OCI-LY1 (cell line): ENCODE measurements around the gene PEX12.

ENCODE experiments used
- H2AFZ ChIP-seq: fragments of 200-600 bp; sonication (generic), shearing (Covaris generic); 2 replicates; pipeline ENCODE4 v1.6.0; 2014; ENCODE audit warnings: antibody characterized with exemption, mild to moderate bottlenecking, low read length
- H3F3A ChIP-seq: fragments of 200-600 bp; sonication (generic), shearing (Covaris generic); 2 replicates; pipeline ENCODE4 v1.6.0; 2014; ENCODE audit warnings: mild to moderate bottlenecking, antibody characterized with exemption, low read length, moderate library complexity; ENCODE audit not compliant: insufficient read depth
- H3K27ac ChIP-seq: fragments of 200-600 bp; sonication (generic); 2 replicates; pipeline ENCODE4 v1.5.1; 2014; ENCODE audit warnings: low read length, mixed run types, mild to moderate bottlenecking, low read depth; ENCODE audit not compliant: poor library complexity, severe bottlenecking
- H3K27me3 ChIP-seq: fragments of 200-600 bp; sonication (generic); 2 replicates; pipeline ENCODE4 v1.6.0; 2014; ENCODE audit warnings: antibody characterized with exemption, mild to moderate bottlenecking, low read length, moderate library complexity; ENCODE audit not compliant: insufficient read depth
- H3K36me3 ChIP-seq: fragments of 200-600 bp; sonication (generic); 2 replicates; pipeline ENCODE4 v1.6.1; 2014; ENCODE audit warnings: mild to moderate bottlenecking, antibody characterized with exemption, low read length, moderate library complexity, mixed read lengths; ENCODE audit not compliant: insufficient read depth
- H3K4me1 ChIP-seq: fragments of 200-600 bp; sonication (generic); 2 replicates; pipeline ENCODE4 v1.5.1; 2014; ENCODE audit warnings: mild to moderate bottlenecking, low read length, moderate library complexity; ENCODE audit not compliant: insufficient read depth, severe bottlenecking
- H3K4me2 ChIP-seq: fragments of 200-600 bp; sonication (generic), shearing (Covaris generic); 2 replicates; pipeline ENCODE4 v1.6.1; 2014; ENCODE audit warnings: low read length
- H3K4me3 ChIP-seq: fragments of 200-600 bp; sonication (generic); 2 replicates; pipeline ENCODE4 v1.5.1; 2014; ENCODE audit warnings: low read length, low read depth, mild to moderate bottlenecking, mixed read lengths; ENCODE audit not compliant: poor library complexity, severe bottlenecking
- H3K79me2 ChIP-seq: fragments of 200-600 bp; shearing (Covaris generic); 2 replicates; pipeline ENCODE4 v1.6.1; 2016; ENCODE audit warnings: mixed run types, low read length, mixed read lengths; ENCODE audit not compliant: insufficient read depth
- H3K9ac ChIP-seq: fragments of 200-600 bp; sonication (generic), shearing (Covaris generic); 2 replicates; pipeline ENCODE4 v1.6.1; 2014; ENCODE audit warnings: mild to moderate bottlenecking, low read length, mixed read lengths
- H3K9me2 ChIP-seq: fragments of 200-600 bp; sonication (generic), shearing (Covaris generic); 2 replicates; pipeline ENCODE4 v1.6.1; 2014; ENCODE audit warnings: low read depth, mild to moderate bottlenecking, low read length, mixed read lengths
- H3K9me3 ChIP-seq: fragments of 200-600 bp; shearing (Covaris generic); 2 replicates; pipeline ENCODE4 v1.6.1; 2014; ENCODE audit warnings: low read length, mixed read lengths
- H4K20me1 ChIP-seq: fragments of 200-600 bp; sonication (generic), shearing (Covaris generic); 2 replicates; pipeline ENCODE4 v1.6.0; 2016; ENCODE audit warnings: mild to moderate bottlenecking, low read length; ENCODE audit not compliant: insufficient read depth
- EZH2 ChIP-seq: fragments of 200-600 bp; sonication (generic), shearing (Covaris generic); IDR thresholded peaks from 2 replicates; pipeline ENCODE4 v1.8.0; 2017; ENCODE audit warnings: borderline replicate concordance, mixed run types, mild to moderate bottlenecking, antibody characterized with exemption, low read length, moderate library complexity, mixed read lengths
- TF ChIP-seq, protein P1 (sequence below): fragments of 200-600 bp; sonication (generic), shearing (Covaris generic); IDR thresholded peaks from 2 replicates; pipeline ENCODE4 v1.5.1; 2017; ENCODE audit warnings: mild to moderate bottlenecking, antibody characterized with exemption, low read length, moderate library complexity, mixed read lengths

PEX12 gene

DNA sequence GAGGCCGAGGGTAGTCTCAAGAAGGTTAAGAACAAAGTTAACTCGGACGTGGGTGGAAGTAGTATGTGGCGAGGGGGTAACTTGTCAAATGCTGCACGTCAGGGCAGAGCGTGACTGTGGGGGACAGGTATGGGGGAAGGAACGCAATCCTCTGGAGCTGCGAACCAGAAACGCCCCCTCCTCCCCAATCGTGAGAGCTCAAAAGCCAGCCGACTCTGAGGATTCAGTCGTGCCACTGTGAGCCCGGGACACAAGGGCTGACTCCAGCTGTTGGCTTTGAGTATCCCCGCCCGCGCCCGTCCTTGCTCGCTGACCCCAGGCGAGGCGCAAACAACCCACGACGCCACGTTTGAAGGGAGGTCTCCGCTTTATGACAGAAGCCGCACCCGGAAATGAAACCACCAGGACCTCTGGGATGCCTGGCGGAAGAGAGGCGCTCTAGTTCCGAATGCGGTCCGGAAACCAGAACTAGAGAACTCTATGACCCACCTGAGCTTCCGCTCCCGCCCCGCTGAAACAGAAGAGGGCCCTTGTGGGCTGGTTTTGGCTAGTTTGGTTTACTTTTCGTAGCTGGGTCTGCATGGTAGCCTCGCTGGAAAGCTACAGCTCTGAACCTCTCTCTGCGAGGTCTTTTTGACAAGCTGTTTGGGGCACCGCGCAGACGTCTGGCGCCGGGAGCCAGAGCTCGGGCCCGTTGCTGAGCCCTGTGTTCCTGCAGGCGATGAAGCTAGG, at the start of gene PEX12:
PEX12 (minus strand) TSS at position 375 of the 732 bp plus-strand sequence. CDS start 550 bp downstream, outside the sequence.
- H3F3A ChIP-seq: 0 out of 2 replicates have a peak, but pooled peaks cover 5% of the 10 kb centered on the region
- H3K4me2 ChIP-seq: peak within 1 kb of the TSS; percentile 83
- H3K4me3 ChIP-seq: peak within 1 kb of the TSS; percentile 88
- peaks cover 34% of the 10 kb centered on the region; the same call in 1 of the 2 replicates for H3K36me3 ChIP-seq
- H3K9me2 ChIP-seq: no peaks in the 10 kb centered on the region
- no peaks in the 10 kb centered on the region for H4K20me1 ChIP-seq
- TF ChIP-seq, protein P1, sequence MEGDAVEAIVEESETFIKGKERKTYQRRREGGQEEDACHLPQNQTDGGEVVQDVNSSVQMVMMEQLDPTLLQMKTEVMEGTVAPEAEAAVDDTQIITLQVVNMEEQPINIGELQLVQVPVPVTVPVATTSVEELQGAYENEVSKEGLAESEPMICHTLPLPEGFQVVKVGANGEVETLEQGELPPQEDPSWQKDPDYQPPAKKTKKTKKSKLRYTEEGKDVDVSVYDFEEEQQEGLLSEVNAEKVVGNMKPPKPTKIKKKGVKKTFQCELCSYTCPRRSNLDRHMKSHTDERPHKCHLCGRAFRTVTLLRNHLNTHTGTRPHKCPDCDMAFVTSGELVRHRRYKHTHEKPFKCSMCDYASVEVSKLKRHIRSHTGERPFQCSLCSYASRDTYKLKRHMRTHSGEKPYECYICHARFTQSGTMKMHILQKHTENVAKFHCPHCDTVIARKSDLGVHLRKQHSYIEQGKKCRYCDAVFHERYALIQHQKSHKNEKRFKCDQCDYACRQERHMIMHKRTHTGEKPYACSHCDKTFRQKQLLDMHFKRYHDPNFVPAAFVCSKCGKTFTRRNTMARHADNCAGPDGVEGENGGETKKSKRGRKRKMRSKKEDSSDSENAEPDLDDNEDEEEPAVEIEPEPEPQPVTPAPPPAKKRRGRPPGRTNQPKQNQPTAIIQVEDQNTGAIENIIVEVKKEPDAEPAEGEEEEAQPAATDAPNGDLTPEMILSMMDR: no peak
- TF ChIP-seq EZH2: no peak
- no peaks in the 10 kb centered on the region for H3K9me3 ChIP-seq
- peak within 1 kb of the TSS; percentile 87 for H3K27ac ChIP-seq
- no peaks in the 10 kb centered on the region for H3K79me2 ChIP-seq
- H3K27me3 ChIP-seq: no peaks in the 10 kb centered on the region
- H2AFZ ChIP-seq: 0 out of 2 replicates have a peak within 1 kb of the TSS, but pooled peaks have one; percentile 16
- peak within 1 kb of the TSS; percentile 97 for H3K9ac ChIP-seq
- peaks cover 25% of the 10 kb centered on the region for H3K4me1 ChIP-seq

DNA sequence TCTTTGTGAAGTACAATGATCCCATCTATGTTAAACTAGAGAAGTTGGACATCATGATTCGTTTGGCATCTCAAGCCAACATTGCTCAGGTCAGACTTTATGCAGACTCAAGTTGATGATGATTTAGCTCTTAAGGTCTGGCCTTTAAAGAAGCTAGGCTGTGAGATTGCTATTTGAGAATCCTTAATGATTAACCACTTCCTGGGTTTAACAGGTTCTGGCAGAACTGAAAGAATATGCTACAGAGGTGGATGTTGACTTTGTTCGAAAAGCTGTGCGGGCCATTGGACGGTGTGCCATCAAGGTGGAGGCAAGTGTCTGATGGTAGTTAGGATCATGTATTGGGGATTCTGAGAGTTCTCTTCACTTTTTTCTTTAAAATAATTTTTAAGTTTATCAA, 49.0 kb upstream of the PEX12 start:
- no peaks in the 10 kb centered on the region for H3K9me3 ChIP-seq
- TF ChIP-seq, protein P1: no peak
- no peak for TF ChIP-seq EZH2
- H3K9ac ChIP-seq: no peak overlapping the region
- H3K4me2 ChIP-seq: no peak overlapping the region
- no peak overlapping the region for H3K4me3 ChIP-seq
- H3K36me3 ChIP-seq: peaks cover 51% of the 10 kb centered on the region; the same call in 1 of the 2 replicates
- H3K27ac ChIP-seq: no peak overlapping the region
- no peaks in the 10 kb centered on the region for H3F3A ChIP-seq
- H4K20me1 ChIP-seq: no peaks in the 10 kb centered on the region
- H3K79me2 ChIP-seq: no peaks in the 10 kb centered on the region
- no peaks in the 10 kb centered on the region for H3K27me3 ChIP-seq
- no peak overlapping the region for H2AFZ ChIP-seq
- no peaks in the 10 kb centered on the region for H3K4me1 ChIP-seq
- no peaks in the 10 kb centered on the region for H3K9me2 ChIP-seq

DNA sequence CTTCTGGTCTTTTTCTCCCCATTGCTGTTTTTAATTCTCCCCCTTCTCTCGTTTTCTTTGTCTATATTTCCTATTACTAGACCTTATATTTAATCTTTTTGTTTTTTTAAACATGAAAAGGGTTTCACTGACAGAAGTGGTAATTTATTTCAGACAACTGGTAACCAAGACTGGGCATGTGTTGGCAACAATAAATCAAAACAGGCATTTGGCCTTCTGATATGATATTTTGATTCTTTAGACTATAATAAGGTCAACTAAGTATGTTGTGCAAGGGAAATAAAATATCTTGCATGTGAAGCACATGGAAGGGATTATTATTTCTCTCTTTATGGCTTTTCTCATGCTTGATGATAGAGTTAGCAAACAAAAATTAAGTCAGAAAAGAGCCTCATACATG, 43.4 kb upstream of the PEX12 start:
- H3K9me3 ChIP-seq: no peaks in the 10 kb centered on the region
- no peak overlapping the region for H2AFZ ChIP-seq
- H3K36me3 ChIP-seq: peaks cover 17% of the 10 kb centered on the region; the same call in 1 of the 2 replicates
- H3K79me2 ChIP-seq: no peaks in the 10 kb centered on the region
- no peak overlapping the region for H3K27ac ChIP-seq
- no peaks in the 10 kb centered on the region for H3K4me1 ChIP-seq
- H3K9me2 ChIP-seq: no peaks in the 10 kb centered on the region
- H3K4me3 ChIP-seq: no peak overlapping the region
- no peak overlapping the region for H3K9ac ChIP-seq
- H4K20me1 ChIP-seq: no peaks in the 10 kb centered on the region
- no peak overlapping the region for H3K4me2 ChIP-seq
- H3F3A ChIP-seq: no peaks in the 10 kb centered on the region
- no peaks in the 10 kb centered on the region for H3K27me3 ChIP-seq
- no peak for TF ChIP-seq EZH2
- TF ChIP-seq, protein P1: no peak
